Measurements from ENCODE around the gene LRRC25. TPM values are rescaled to one million over a fixed set of nuclear protein-coding genes. Genes with fewer than 3 reads are reported as not detected.

Gene LRRC25
- total and polyA plus RNA-seq, 2 donors (not counting 1 experiment from before 2014, with no cell fraction given) = 0.10 to 1.2 TPM

DNA sequence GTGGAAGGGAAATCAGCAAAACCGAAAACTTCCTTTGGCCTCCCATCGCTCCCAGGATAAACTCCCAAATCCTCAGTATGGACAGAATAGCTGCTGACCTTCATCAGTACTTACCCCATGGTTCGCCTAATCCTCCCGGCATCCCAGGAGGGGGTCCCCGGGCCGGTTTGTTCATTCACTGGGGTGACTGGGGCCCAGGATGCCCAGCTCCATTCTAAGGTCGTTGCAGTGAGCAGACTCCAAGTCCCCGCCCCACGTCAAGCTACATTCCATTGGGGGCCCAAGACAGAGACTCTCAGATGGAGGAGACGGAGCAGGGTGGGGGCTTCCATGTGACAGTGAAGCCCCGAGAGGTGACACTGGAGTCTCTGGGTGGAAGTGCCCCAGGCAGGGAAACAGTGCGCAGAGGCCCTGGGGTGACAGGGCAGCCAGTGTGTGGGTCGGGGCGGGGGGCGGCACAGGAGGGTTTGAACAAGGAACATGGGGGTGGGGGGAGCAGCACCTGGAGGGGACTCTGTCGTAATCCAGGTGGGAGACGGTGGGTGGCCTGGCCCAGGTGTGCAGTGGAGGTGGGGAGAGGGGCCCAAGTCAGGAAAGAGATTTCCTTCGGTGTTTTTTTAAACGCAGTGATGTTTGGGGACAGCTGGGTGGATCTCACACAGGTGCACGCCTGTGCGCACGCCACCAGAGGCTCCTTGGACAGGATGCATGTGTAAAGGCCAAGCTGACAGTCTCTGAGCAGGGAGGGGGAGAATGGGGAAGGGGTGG lies 26.9 kb upstream of the LRRC25 start:
- Histone ChIP-seq H3K4me1 (ENCODE audit: control insufficient read depth, extremely low read depth, insufficient read depth, low read length) (peaks cover 32% of the 10 kb centered on the region), H3K9me3 (ENCODE audit: control insufficient read depth, insufficient read depth, low read depth, low read length) (no peaks in the 10 kb centered on the region), H3K36me3 (ENCODE audit: control insufficient read depth, insufficient read depth, low read length) (peaks cover 4% of the 10 kb centered on the region), H3K4me3 (replicated peaks in 1 of 4; ENCODE audit: control extremely low read depth in 1 of 4, insufficient read depth in 1 of 4, low read depth in 3 of 4, low read length in 4 of 4) (no peak overlapping the region), H3K9ac (ENCODE audit: insufficient read depth, low read length) (no peak overlapping the region), H3K27me3 (ENCODE audit: control insufficient read depth, insufficient read depth, low read length) (no peaks in the 10 kb centered on the region), H3K27ac (ENCODE audit: insufficient read depth, low read length) (no peak overlapping the region), H4K20me1 (ENCODE audit: control insufficient read depth, extremely low read depth, insufficient read depth, low read length) (no peaks in the 10 kb centered on the region), H2AFZ (ENCODE audit: low read length) (no peak overlapping the region), H3K4me2 (ENCODE audit: extremely low read depth, insufficient read depth, low read length) (no peak overlapping the region), H3K79me2 (ENCODE audit: control insufficient read depth, insufficient read depth, low read length) (peaks cover 71% of the 10 kb centered on the region)
- no peak for TF ChIP-seq EZH2 (IDR thresholded peaks at IDR 0.05; ENCODE audit: low read length, missing control alignments)
- TF ChIP-seq, protein P1, sequence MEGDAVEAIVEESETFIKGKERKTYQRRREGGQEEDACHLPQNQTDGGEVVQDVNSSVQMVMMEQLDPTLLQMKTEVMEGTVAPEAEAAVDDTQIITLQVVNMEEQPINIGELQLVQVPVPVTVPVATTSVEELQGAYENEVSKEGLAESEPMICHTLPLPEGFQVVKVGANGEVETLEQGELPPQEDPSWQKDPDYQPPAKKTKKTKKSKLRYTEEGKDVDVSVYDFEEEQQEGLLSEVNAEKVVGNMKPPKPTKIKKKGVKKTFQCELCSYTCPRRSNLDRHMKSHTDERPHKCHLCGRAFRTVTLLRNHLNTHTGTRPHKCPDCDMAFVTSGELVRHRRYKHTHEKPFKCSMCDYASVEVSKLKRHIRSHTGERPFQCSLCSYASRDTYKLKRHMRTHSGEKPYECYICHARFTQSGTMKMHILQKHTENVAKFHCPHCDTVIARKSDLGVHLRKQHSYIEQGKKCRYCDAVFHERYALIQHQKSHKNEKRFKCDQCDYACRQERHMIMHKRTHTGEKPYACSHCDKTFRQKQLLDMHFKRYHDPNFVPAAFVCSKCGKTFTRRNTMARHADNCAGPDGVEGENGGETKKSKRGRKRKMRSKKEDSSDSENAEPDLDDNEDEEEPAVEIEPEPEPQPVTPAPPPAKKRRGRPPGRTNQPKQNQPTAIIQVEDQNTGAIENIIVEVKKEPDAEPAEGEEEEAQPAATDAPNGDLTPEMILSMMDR (conservative IDR thresholded peaks at IDR 0.05 in 1 of 2, IDR thresholded peaks at IDR 0.05 in 1 of 2; ENCODE audit: low read depth in 1 of 2, low read length in 2 of 2) = no peak
- no peak for DNase-seq (ENCODE audit: low read depth in 2 of 2)

DNA sequence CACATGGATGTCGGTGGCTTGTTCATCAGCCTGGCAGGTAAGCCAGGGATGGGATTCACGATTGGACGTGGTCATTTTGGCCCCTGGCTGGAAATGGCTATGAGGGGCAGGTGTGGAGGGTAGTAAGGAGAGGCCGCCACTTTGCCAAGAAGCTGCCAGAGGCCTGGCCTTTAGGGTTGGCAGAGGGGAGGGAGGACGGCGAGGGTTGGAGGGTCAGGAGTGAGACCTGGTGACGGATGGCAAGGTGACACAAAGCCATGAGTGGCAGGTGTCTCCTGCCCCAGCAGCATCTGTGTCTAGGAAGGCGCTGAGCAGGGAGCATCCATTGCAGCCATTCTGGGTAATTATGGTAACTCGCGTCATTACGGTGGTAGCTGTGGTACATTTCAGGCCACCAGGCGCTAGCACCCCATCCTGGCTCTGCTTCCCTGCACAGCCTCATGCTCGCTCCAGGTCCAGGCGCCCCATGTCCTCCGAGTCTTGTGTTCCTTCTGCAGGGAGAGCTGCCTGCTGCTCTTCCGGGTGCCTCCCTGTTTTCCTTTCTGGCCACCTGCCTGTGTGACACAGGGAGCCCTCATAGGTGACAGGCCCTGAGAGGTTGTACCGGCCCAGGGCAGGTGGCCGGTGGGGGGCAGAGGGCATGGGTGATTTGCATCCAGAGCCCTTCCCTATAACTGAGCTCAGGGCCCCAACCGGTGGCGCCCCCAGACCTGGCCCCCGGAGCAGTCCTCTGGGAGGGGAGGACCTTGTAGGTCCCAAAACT lies 26.0 kb upstream of the LRRC25 start:
- peaks cover 33% of the 10 kb centered on the region for H3K4me1 ChIP-seq (ENCODE audit: control insufficient read depth, extremely low read depth, insufficient read depth, low read length)
- no peak overlapping the region for H3K4me2 ChIP-seq (ENCODE audit: extremely low read depth, insufficient read depth, low read length)
- H3K79me2 ChIP-seq (ENCODE audit: control insufficient read depth, insufficient read depth, low read length) = peaks cover 71% of the 10 kb centered on the region
- no peak overlapping the region for H3K4me3 ChIP-seq (replicated peaks in 1 of 4; ENCODE audit: control extremely low read depth in 1 of 4, insufficient read depth in 1 of 4, low read depth in 3 of 4, low read length in 4 of 4)
- no peak for DNase-seq (ENCODE audit: low read depth in 2 of 2)
- no peaks in the 10 kb centered on the region for H3K9me3 ChIP-seq (ENCODE audit: control insufficient read depth, insufficient read depth, low read depth, low read length)
- H3K27me3 ChIP-seq (ENCODE audit: control insufficient read depth, insufficient read depth, low read length) = no peaks in the 10 kb centered on the region
- H2AFZ ChIP-seq (ENCODE audit: low read length) = no peak overlapping the region
- TF ChIP-seq EZH2 (IDR thresholded peaks at IDR 0.05; ENCODE audit: low read length, missing control alignments) = no peak
- H3K27ac ChIP-seq (ENCODE audit: insufficient read depth, low read length) = no peak overlapping the region
- H4K20me1 ChIP-seq (ENCODE audit: control insufficient read depth, extremely low read depth, insufficient read depth, low read length) = no peaks in the 10 kb centered on the region
- H3K9ac ChIP-seq (ENCODE audit: insufficient read depth, low read length) = no peak overlapping the region
- H3K36me3 ChIP-seq (ENCODE audit: control insufficient read depth, insufficient read depth, low read length) = peaks cover 4% of the 10 kb centered on the region

GRCh38 chr19:18422530-18423191 lies 25.2 kb upstream of the LRRC25 start:
- DNase-seq (ENCODE audit: low read depth in 2 of 2) = no peak
- Histone ChIP-seq H3K79me2 (ENCODE audit: control insufficient read depth, insufficient read depth, low read length) (peaks cover 70% of the 10 kb centered on the region), H3K27me3 (ENCODE audit: control insufficient read depth, insufficient read depth, low read length) (no peaks in the 10 kb centered on the region), H3K9ac (ENCODE audit: insufficient read depth, low read length) (no peak overlapping the region), H2AFZ (ENCODE audit: low read length) (no peak overlapping the region), H3K27ac (ENCODE audit: insufficient read depth, low read length) (no peak overlapping the region), H3K4me1 (ENCODE audit: control insufficient read depth, extremely low read depth, insufficient read depth, low read length) (peaks cover 36% of the 10 kb centered on the region), H3K9me3 (ENCODE audit: control insufficient read depth, insufficient read depth, low read depth, low read length) (no peaks in the 10 kb centered on the region), H3K4me2 (ENCODE audit: extremely low read depth, insufficient read depth, low read length) (no peak overlapping the region), H4K20me1 (ENCODE audit: control insufficient read depth, extremely low read depth, insufficient read depth, low read length) (no peaks in the 10 kb centered on the region), H3K36me3 (ENCODE audit: control insufficient read depth, insufficient read depth, low read length) (peaks cover 2% of the 10 kb centered on the region), H3K4me3 (replicated peaks in 1 of 4; ENCODE audit: control extremely low read depth in 1 of 4, insufficient read depth in 1 of 4, low read depth in 3 of 4, low read length in 4 of 4) (no peak overlapping the region)
- TF ChIP-seq EZH2 (IDR thresholded peaks at IDR 0.05; ENCODE audit: low read length, missing control alignments) = no peak
- TF ChIP-seq, protein P1 (conservative IDR thresholded peaks at IDR 0.05 in 1 of 2, IDR thresholded peaks at IDR 0.05 in 1 of 2; ENCODE audit: low read depth in 1 of 2, low read length in 2 of 2) = no peak
